ENCODE data around the gene PLXDC1.

The PLXDC1 gene

DNA sequence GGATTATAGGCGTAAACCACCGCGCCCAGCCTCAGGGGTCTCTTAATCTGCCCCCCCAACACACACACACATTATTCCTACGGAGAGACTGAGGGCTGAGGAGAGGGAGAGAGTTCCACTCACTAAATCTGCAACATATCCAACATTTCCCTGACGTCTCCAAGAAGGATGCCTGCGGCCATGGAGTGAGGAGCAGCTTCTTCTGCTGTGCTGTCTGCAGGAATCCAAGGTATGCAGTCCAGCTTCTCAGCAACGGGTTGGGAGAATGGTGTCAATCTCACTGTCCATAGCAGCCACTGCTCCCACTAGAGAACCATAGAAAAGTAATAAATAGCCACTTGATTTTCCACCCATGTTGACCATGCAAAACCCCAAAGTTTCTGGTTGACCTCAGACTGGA, 5.1 kb upstream of the PLXDC1 start:
- Histone ChIP-seq H3K4me2 (ENCODE audit: low read length) (no peak overlapping the region), H3K4me1 (ENCODE audit: control insufficient read depth, low read length) (peaks cover 24% of the 10 kb centered on the region), H3K9me3 (ENCODE audit: control insufficient read depth, insufficient read depth, low read length) (no peaks in the 10 kb centered on the region), H3F3A (ENCODE audit: control insufficient read depth, insufficient read depth) (peaks cover 3% of the 10 kb centered on the region; the same call in 1 of the 2 replicates), H3K27me3 (ENCODE audit: control insufficient read depth, low read length) (peaks cover 12% of the 10 kb centered on the region), H4K20me1 (ENCODE audit: control insufficient read depth, insufficient read depth, low read depth, low read length) (no peaks in the 10 kb centered on the region), H3K79me2 (ENCODE audit: control insufficient read depth, low read length) (no peaks in the 10 kb centered on the region), H3K9me2 (replicated peaks; ENCODE audit: control insufficient read depth, low read length) (no peaks in the 10 kb centered on the region), H3K36me3 (ENCODE audit: control insufficient read depth, low read length) (peaks cover 5% of the 10 kb centered on the region; the same call in 1 of the 2 replicates), H3K27ac (ENCODE audit: low read depth, low read length) (no peak overlapping the region), H3K4me3 (ENCODE audit: low read length) (no peak overlapping the region)
- no peak for TF ChIP-seq EZH2phosphoT487 (IDR thresholded peaks at IDR 0.05; ENCODE audit: borderline replicate concordance, low read length)
- TF ChIP-seq, protein P1, sequence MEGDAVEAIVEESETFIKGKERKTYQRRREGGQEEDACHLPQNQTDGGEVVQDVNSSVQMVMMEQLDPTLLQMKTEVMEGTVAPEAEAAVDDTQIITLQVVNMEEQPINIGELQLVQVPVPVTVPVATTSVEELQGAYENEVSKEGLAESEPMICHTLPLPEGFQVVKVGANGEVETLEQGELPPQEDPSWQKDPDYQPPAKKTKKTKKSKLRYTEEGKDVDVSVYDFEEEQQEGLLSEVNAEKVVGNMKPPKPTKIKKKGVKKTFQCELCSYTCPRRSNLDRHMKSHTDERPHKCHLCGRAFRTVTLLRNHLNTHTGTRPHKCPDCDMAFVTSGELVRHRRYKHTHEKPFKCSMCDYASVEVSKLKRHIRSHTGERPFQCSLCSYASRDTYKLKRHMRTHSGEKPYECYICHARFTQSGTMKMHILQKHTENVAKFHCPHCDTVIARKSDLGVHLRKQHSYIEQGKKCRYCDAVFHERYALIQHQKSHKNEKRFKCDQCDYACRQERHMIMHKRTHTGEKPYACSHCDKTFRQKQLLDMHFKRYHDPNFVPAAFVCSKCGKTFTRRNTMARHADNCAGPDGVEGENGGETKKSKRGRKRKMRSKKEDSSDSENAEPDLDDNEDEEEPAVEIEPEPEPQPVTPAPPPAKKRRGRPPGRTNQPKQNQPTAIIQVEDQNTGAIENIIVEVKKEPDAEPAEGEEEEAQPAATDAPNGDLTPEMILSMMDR (IDR thresholded peaks at IDR 0.05; ENCODE audit: low read depth, low read length, poor library complexity, severe bottlenecking): no peak

DNA sequence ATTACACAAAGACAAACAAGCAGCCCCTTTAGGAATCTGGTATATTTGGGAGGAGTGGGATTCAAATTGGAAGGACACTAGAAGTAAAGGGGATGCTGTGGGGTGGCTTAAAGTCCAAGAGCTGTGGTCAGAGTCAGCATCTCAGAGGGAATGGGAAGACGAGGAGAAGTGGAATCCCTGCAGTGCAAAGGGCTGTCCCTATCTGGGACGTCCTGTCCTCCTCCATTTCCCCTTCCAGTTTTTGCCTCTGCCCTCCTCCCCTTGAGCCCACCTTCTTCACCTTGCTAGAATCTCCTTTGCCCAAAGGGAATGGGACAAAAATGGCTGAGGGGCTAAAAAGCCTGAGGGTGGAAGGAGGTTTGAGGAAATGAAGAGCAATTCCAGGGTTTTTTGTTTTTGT, 4.2 kb upstream of the PLXDC1 start:
- Histone ChIP-seq H3K79me2 (ENCODE audit: control insufficient read depth, low read length) (no peaks in the 10 kb centered on the region), H3K4me2 (ENCODE audit: low read length) (no peak overlapping the region)

DNA sequence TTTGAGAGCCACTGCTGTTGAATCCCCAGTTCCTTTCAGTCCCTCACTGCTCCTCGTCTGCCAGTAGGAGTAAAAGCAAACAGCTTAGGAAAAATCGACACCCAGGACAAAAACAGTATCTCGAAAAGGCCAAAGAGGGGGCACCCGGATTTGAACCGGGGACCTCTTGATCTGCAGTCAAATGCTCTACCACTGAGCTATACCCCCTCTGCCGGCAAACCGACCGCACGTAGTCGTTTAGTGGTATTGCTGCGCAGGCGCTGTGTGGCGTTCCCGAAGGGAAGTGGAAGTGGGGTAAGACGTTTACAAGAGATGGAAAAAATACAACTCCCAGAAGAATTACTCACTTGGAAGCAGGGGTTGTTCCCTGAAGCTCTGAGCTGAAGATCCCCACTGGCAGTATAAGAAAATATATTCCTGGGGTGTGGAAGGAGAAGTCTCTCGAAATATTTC, 2.2 kb upstream of the PLXDC1 start:
- peak overlapping the region; percentile 51 for H3K27ac ChIP-seq (ENCODE audit: low read depth, low read length)
- no peak for TF ChIP-seq EZH2phosphoT487 (IDR thresholded peaks at IDR 0.05; ENCODE audit: borderline replicate concordance, low read length)
- TF ChIP-seq, protein P1 (IDR thresholded peaks at IDR 0.05; ENCODE audit: low read depth, low read length, poor library complexity, severe bottlenecking): peak; percentile 4
- H3K9me2 ChIP-seq (replicated peaks; ENCODE audit: control insufficient read depth, low read length): no peaks in the 10 kb centered on the region

More for the DNA sequence above, 4.2 kb upstream of the PLXDC1 start:
- Histone ChIP-seq H3K9me3 (ENCODE audit: control insufficient read depth, insufficient read depth, low read length) (no peaks in the 10 kb centered on the region), H3K4me1 (ENCODE audit: control insufficient read depth, low read length) (peaks cover 28% of the 10 kb centered on the region), H3F3A (ENCODE audit: control insufficient read depth, insufficient read depth) (peaks cover 3% of the 10 kb centered on the region; the same call in 1 of the 2 replicates), H3K9me2 (replicated peaks; ENCODE audit: control insufficient read depth, low read length) (no peaks in the 10 kb centered on the region), H3K27me3 (ENCODE audit: control insufficient read depth, low read length) (peaks cover 19% of the 10 kb centered on the region), H3K27ac (ENCODE audit: low read depth, low read length) (no peak overlapping the region), H3K36me3 (ENCODE audit: control insufficient read depth, low read length) (peaks cover 5% of the 10 kb centered on the region; the same call in 1 of the 2 replicates), H3K4me3 (ENCODE audit: low read length) (no peak overlapping the region), H4K20me1 (ENCODE audit: control insufficient read depth, insufficient read depth, low read depth, low read length) (no peaks in the 10 kb centered on the region)
- TF ChIP-seq EZH2phosphoT487 (IDR thresholded peaks at IDR 0.05; ENCODE audit: borderline replicate concordance, low read length): no peak
- TF ChIP-seq, protein P1 (IDR thresholded peaks at IDR 0.05; ENCODE audit: low read depth, low read length, poor library complexity, severe bottlenecking): no peak

More for the DNA sequence above, 2.2 kb upstream of the PLXDC1 start:
- no peaks in the 10 kb centered on the region for H3K9me3 ChIP-seq (ENCODE audit: control insufficient read depth, insufficient read depth, low read length)
- H3F3A ChIP-seq (ENCODE audit: control insufficient read depth, insufficient read depth): peaks cover 3% of the 10 kb centered on the region; the same call in 1 of the 2 replicates
- peak overlapping the region; percentile 89 for H3K4me2 ChIP-seq (ENCODE audit: low read length)
- H3K79me2 ChIP-seq (ENCODE audit: control insufficient read depth, low read length): no peaks in the 10 kb centered on the region
- peaks cover 28% of the 10 kb centered on the region for H3K4me1 ChIP-seq (ENCODE audit: control insufficient read depth, low read length)
- H3K4me3 ChIP-seq (ENCODE audit: low read length): peak overlapping the region; percentile 98
- H3K36me3 ChIP-seq (ENCODE audit: control insufficient read depth, low read length): peaks cover 5% of the 10 kb centered on the region; the same call in 1 of the 2 replicates
- peaks cover 40% of the 10 kb centered on the region for H3K27me3 ChIP-seq (ENCODE audit: control insufficient read depth, low read length)
- no peaks in the 10 kb centered on the region for H4K20me1 ChIP-seq (ENCODE audit: control insufficient read depth, insufficient read depth, low read depth, low read length)
